Measurements from ENCODE around the gene SRM. TPM values are rescaled to one million over a fixed set of nuclear protein-coding genes. Genes with fewer than 3 reads are reported as not detected.
A peak's percentile ranks its signal among the peaks of the same experiment; 100 is the strongest.

SRM gene
- total and polyA plus RNA-seq, 8 donors, result 51.8 to 266 (median 94.8) TPM

GRCh38 chr1:11031624-11032262 lies 28.1 kb downstream of the SRM start:
- H3K36me3 ChIP-seq, result peaks cover 0 to 8% (median 0%) of the 10 kb centered on the region in 3 donors
- no peak for FAIRE-seq
- no peaks in the 10 kb centered on the region for H3K9me3 ChIP-seq
- H3K27ac ChIP-seq, result no peak overlapping the region
- peak in 1 of 4 donors; percentile 28 for ATAC-seq
- DNase-seq, result peak in 1 of 6 donors; percentile 5
- no peaks in the 10 kb centered on the region for H3K4me1 ChIP-seq
- H3K4me3 ChIP-seq, result no peak overlapping the region
- no peak for TF ChIP-seq CTCF (IDR thresholded peaks at IDR 0.05)
- H3K27me3 ChIP-seq, result no peaks in the 10 kb centered on the region
- intact Hi-C loops (cut with DNase I), result loop anchor here in 1 of 3 donors (10.0 kb wide), 1 partner anchor 613 kb away; no protein-coding TSS in a partner anchor
- 92 to 95% methylated on average over 10 of the region's 10 CpGs for WGBS, 2 donors

- Histone ChIP-seq H3K9me3 (no peaks in the 10 kb centered on the region), H3K4me3 (no peak overlapping the region), H3K4me1 (no peaks in the 10 kb centered on the region), H3K36me3 (peaks cover 0 to 15% (median 0%) of the 10 kb centered on the region in 3 donors), H3K27ac (no peak overlapping the region), H3K27me3 (no peaks in the 10 kb centered on the region)
- intact Hi-C loops (cut with DNase I), result loop anchor here in 1 of 3 donors (10.0 kb wide), 1 partner anchor 614 kb away; no protein-coding TSS in a partner anchor
- TF ChIP-seq CTCF (IDR thresholded peaks at IDR 0.05), result no peak
- WGBS, 2 donors, result 90 to 93% methylated on average over 9 of the region's 9 CpGs
- FAIRE-seq (no peak), ATAC-seq (no peak), DNase-seq (no peak)
Measured at GRCh38 chr1:11030865-11031264, 29.0 kb downstream of the SRM start.

GRCh38 chr1:11028018-11028417 lies 31.8 kb downstream of the SRM start:
- intact Hi-C loops (cut with DNase I), result no loop called here
- peaks cover 0 to 41% (median 12%) of the 10 kb centered on the region in 3 donors for H3K36me3 ChIP-seq
- no peak for TF ChIP-seq CTCF (IDR thresholded peaks at IDR 0.05)
- H3K27me3 ChIP-seq, result no peaks in the 10 kb centered on the region
- 96% methylated on average over 3 of the region's 3 CpGs for WGBS, 2 donors
- DNase-seq (no peak), ATAC-seq (no peak), FAIRE-seq (no peak)
- H3K27ac ChIP-seq, result no peak overlapping the region
- no peaks in the 10 kb centered on the region for H3K9me3 ChIP-seq
- H3K4me3 ChIP-seq, result no peak overlapping the region
- H3K4me1 ChIP-seq, result no peaks in the 10 kb centered on the region

GRCh38 chr1:11027316-11027715 lies 32.5 kb downstream of the SRM start:
- Histone ChIP-seq H3K4me3 (no peak overlapping the region), H3K9me3 (no peaks in the 10 kb centered on the region), H3K27ac (no peak overlapping the region), H3K36me3 (peaks cover 0 to 48% (median 19%) of the 10 kb centered on the region in 3 donors), H3K27me3 (no peaks in the 10 kb centered on the region), H3K4me1 (no peaks in the 10 kb centered on the region)
- no peak for ATAC-seq
- no peak for DNase-seq
- intact Hi-C loops (cut with DNase I), result no loop called here
- FAIRE-seq, result no peak
- no peak for TF ChIP-seq CTCF (IDR thresholded peaks at IDR 0.05)
- WGBS, 2 donors, result 72% methylated on average over 6 of the region's 6 CpGs

- no peak for TF ChIP-seq CTCF (IDR thresholded peaks at IDR 0.05)
- no peak overlapping the region for H3K27ac ChIP-seq
- no peak for FAIRE-seq
- peaks cover 0 to 52% (median 23%) of the 10 kb centered on the region in 3 donors for H3K36me3 ChIP-seq
- ATAC-seq, result no peak
- DNase-seq, result no peak
- H3K4me1 ChIP-seq, result no peaks in the 10 kb centered on the region
- intact Hi-C loops (cut with DNase I), result no loop called here
- no peaks in the 10 kb centered on the region for H3K27me3 ChIP-seq
- no peaks in the 10 kb centered on the region for H3K9me3 ChIP-seq
- no peak overlapping the region for H3K4me3 ChIP-seq
- WGBS, 2 donors, result 91% methylated on average over 5 of the region's 5 CpGs
Measured at GRCh38 chr1:11026903-11027302, 32.9 kb downstream of the SRM start.
